ENCODE measurements around the gene RASAL2. TPM values are rescaled to one million over a fixed set of nuclear protein-coding genes. Genes with fewer than 3 reads are reported as not detected.

Gene RASAL2
- polyA plus RNA-seq, 1 experiment: 27.7 TPM

DNA sequence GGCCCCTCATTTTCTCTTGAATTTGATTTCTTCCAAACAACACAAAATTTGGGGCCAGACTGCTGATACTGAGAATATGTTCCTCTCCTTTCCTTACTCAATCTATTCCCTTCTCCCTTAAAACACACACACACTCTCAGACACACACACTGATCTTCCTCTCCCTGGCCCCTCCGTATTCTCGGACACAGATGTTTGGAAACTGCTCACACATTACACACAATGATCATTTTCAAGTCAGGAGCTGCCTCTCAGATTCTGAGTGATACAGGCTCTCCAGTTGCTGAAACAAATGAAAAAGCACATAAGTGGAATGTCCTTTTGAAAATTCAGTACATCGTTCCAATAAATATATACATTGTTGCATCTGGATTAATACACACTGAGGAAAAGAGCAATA, 241.5 kb downstream of the RASAL2 start:
- no peak for TF ChIP-seq CTCF (IDR thresholded peaks at IDR 0.05; ENCODE audit: insufficient read depth, low read depth, low read length)
- no peak for DNase-seq (ENCODE audit: low read depth)
- no peaks in the 10 kb centered on the region for H3K36me3 ChIP-seq (ENCODE audit: control insufficient read depth, insufficient read depth, low read length)
- POLR2A ChIA-PET: no interaction called here
- H3K27me3 ChIP-seq (ENCODE audit: control insufficient read depth, insufficient read depth, low read length): no peaks in the 10 kb centered on the region
- CTCF ChIA-PET: interaction anchor here (1.3 kb wide), 1 partner anchor 166 kb away, joined by 3 read pairs; no protein-coding TSS in a partner anchor
- H3K4me3 ChIP-seq (ENCODE audit: low read depth, low read length): no peak overlapping the region

DNA sequence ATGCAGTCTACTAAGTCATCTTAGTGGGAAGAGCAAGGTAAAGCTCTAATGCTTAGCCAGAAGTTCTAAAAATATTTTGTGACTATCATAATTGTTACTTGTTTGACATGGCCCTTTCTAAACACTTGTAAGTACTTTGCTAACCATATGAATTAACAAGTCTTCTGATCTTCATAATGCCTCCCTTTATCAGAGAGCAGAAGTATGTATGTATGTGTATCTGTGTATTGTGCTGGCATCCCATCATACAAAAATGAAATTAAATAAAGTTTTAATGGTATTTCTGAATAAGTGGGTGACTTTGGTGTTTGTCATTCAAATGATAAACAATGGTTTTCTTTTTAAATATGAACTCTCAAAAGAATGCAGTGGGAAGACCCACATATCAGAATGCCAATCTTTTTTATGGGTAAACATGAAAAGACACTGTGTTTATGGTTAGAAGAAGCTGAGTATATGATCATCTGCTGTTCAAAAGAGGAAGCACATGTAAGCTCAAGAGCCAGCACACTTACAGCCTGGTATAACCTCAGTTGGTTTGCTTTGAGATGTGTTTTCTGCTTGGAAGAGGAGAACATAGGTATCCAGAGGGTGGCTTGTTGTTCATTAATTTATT, 243.3 kb downstream of the RASAL2 start:
- no peaks in the 10 kb centered on the region for H3K27me3 ChIP-seq (ENCODE audit: control insufficient read depth, insufficient read depth, low read length)
- H3K4me3 ChIP-seq (ENCODE audit: low read depth, low read length): no peak overlapping the region
- no peak for DNase-seq (ENCODE audit: low read depth)
- TF ChIP-seq CTCF (IDR thresholded peaks at IDR 0.05; ENCODE audit: insufficient read depth, low read depth, low read length): no peak
- H3K36me3 ChIP-seq (ENCODE audit: control insufficient read depth, insufficient read depth, low read length): no peaks in the 10 kb centered on the region
- POLR2A ChIA-PET: no interaction called here
- CTCF ChIA-PET: interaction anchor here (0.6 to 1.3 kb wide), 3 partner anchors 25 to 30 kb away, joined by 3 to 5 read pairs (median 3); no protein-coding TSS in a partner anchor

DNA sequence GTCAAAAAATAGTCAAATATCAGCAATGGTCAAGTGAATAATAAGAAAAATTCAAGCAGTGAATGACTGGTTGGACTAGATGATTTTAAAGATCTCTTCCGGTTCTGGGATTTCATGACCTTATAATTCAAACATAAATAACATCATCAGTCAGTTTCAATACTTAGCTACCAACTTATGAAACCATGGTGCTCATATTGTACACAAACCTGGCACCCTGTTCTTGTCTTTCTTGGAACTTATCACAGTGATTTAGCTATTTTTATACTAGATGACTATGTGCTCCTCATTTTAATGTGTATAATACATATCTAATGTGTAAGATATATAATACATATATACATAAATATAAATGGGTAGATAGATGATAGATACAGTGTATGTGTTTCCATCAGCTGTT, 245.9 kb downstream of the RASAL2 start:
- CTCF ChIA-PET: interaction anchor here (1.2 to 1.5 kb wide), 2 partner anchors 28 to 161 kb away, joined by 3 to 4 read pairs; no protein-coding TSS in a partner anchor
- no peak overlapping the region for H3K4me3 ChIP-seq (ENCODE audit: low read depth, low read length)

DNA sequence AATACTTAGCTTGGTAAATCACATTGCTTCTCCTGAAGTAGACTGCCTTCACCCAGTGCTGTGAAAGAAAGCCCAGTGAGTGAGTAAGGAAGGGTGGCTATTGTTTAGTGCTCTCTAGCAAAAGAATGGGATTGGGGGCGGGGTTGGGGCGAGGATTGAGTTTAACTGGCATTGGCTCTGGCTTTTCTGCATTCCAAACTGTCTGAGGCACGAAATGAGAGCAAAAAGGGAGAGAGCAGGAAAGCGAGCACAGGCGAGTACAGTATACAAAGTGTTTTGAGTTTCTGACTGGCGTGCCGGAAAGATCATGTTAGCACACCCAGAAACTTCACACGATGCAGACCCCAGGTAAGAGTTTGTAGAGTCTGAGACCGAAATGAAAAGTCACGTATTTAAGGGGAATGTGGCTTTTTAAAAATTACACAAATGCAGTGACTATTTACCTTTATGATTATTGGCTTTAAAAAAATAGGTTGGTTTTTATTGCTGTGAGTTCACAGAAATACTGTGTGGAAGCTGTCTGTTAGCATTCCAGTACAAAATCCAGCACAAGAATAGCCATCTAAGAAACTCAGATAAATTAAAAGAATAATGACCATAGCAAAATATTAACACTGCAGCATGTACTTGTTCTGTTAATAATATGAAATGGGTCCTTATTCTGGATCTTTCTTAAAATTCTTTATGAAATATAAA, 247.5 kb downstream of the RASAL2 start:
- DNase-seq (ENCODE audit: low read depth): peak; percentile 57
- ChIA-PET POLR2A (interaction anchor here (0.6 kb wide), 1 partner anchor 12 kb away, joined by 5 read pairs; no protein-coding TSS in a partner anchor), CTCF (interaction anchor here (0.8 to 1.2 kb wide), 3 partner anchors 42 to 160 kb away, joined by 3 to 4 read pairs (median 3); no protein-coding TSS in a partner anchor)
- no peaks in the 10 kb centered on the region for H3K36me3 ChIP-seq (ENCODE audit: control insufficient read depth, insufficient read depth, low read length)
- H3K4me3 ChIP-seq (ENCODE audit: low read depth, low read length): peak overlapping the region; percentile 35
- no peak for TF ChIP-seq CTCF (IDR thresholded peaks at IDR 0.05; ENCODE audit: insufficient read depth, low read depth, low read length)
- H3K27me3 ChIP-seq (ENCODE audit: control insufficient read depth, insufficient read depth, low read length): no peaks in the 10 kb centered on the region

More for the DNA sequence above, 245.9 kb downstream of the RASAL2 start:
- POLR2A ChIA-PET: no interaction called here
- Histone ChIP-seq H3K27me3 (ENCODE audit: control insufficient read depth, insufficient read depth, low read length) (no peaks in the 10 kb centered on the region), H3K36me3 (ENCODE audit: control insufficient read depth, insufficient read depth, low read length) (no peaks in the 10 kb centered on the region)
- no peak for DNase-seq (ENCODE audit: low read depth)
- TF ChIP-seq CTCF (IDR thresholded peaks at IDR 0.05; ENCODE audit: insufficient read depth, low read depth, low read length): no peak

- ChIA-PET CTCF (interaction anchor here (0.9 to 3.2 kb wide), 3 partner anchors 12 to 159 kb away, joined by 4 to 16 read pairs (median 6); no protein-coding TSS in a partner anchor), POLR2A (no interaction called here)
- no peak for DNase-seq (ENCODE audit: low read depth)
- TF ChIP-seq CTCF (IDR thresholded peaks at IDR 0.05; ENCODE audit: insufficient read depth, low read depth, low read length): no peak
- Histone ChIP-seq H3K36me3 (ENCODE audit: control insufficient read depth, insufficient read depth, low read length) (no peaks in the 10 kb centered on the region), H3K27me3 (ENCODE audit: control insufficient read depth, insufficient read depth, low read length) (no peaks in the 10 kb centered on the region), H3K4me3 (ENCODE audit: low read depth, low read length) (no peak overlapping the region)
Observed at GRCh38 chr1:178342745-178343144, 248.8 kb downstream of the RASAL2 start.
